Measurements from ENCODE around the gene DRAXIN.

DRAXIN gene

GRCh38 chr1:11704691-11705475 is 13.4 kb downstream of the DRAXIN start:
- TF ChIP-seq GATA2 (IDR thresholded peaks at IDR 0.05; ENCODE audit: low read depth, low read length): no peak
- TF ChIP-seq GATA3 (IDR thresholded peaks at IDR 0.05; ENCODE audit: low read depth, low read length): no peak

- TF ChIP-seq GATA2 (IDR thresholded peaks at IDR 0.05; ENCODE audit: low read depth, low read length) (no peak), GATA3 (IDR thresholded peaks at IDR 0.05; ENCODE audit: low read depth, low read length) (no peak)
Observed at GRCh38 chr1:11705596-11705995, 14.1 kb downstream of the DRAXIN start.

GRCh38 chr1:11706292-11706691 is 14.8 kb downstream of the DRAXIN start:
- TF ChIP-seq GATA2 (IDR thresholded peaks at IDR 0.05; ENCODE audit: low read depth, low read length): no peak
- no peak for TF ChIP-seq GATA3 (IDR thresholded peaks at IDR 0.05; ENCODE audit: low read depth, low read length)

- no peak for TF ChIP-seq GATA3 (IDR thresholded peaks at IDR 0.05; ENCODE audit: low read depth, low read length)
- no peak for TF ChIP-seq GATA2 (IDR thresholded peaks at IDR 0.05; ENCODE audit: low read depth, low read length)
Observed at GRCh38 chr1:11707621-11708276, 16.2 kb downstream of the DRAXIN start.

GRCh38 chr1:11708554-11709350 is 17.2 kb downstream of the DRAXIN start:
- TF ChIP-seq GATA2 (IDR thresholded peaks at IDR 0.05; ENCODE audit: low read depth, low read length): no peak
- TF ChIP-seq GATA3 (IDR thresholded peaks at IDR 0.05; ENCODE audit: low read depth, low read length): no peak

GRCh38 chr1:11711490-11711889 is 20.0 kb downstream of the DRAXIN start:
- no peak for TF ChIP-seq GATA2 (IDR thresholded peaks at IDR 0.05; ENCODE audit: low read depth, low read length)
- TF ChIP-seq GATA3 (IDR thresholded peaks at IDR 0.05; ENCODE audit: low read depth, low read length): no peak

GRCh38 chr1:11712285-11712684 is 20.8 kb downstream of the DRAXIN start:
- TF ChIP-seq GATA3 (IDR thresholded peaks at IDR 0.05; ENCODE audit: low read depth, low read length) (no peak), GATA2 (IDR thresholded peaks at IDR 0.05; ENCODE audit: low read depth, low read length) (no peak)

GRCh38 chr1:11713095-11713494 is 21.6 kb downstream of the DRAXIN start:
- TF ChIP-seq GATA2 (IDR thresholded peaks at IDR 0.05; ENCODE audit: low read depth, low read length) (no peak), GATA3 (IDR thresholded peaks at IDR 0.05; ENCODE audit: low read depth, low read length) (no peak)

GRCh38 chr1:11714831-11715575 is 23.5 kb downstream of the DRAXIN start:
- TF ChIP-seq GATA3 (IDR thresholded peaks at IDR 0.05; ENCODE audit: low read depth, low read length) (no peak), GATA2 (IDR thresholded peaks at IDR 0.05; ENCODE audit: low read depth, low read length) (no peak)

GRCh38 chr1:11719313-11720032 is 28.0 kb downstream of the DRAXIN start:
- TF ChIP-seq GATA2 (IDR thresholded peaks at IDR 0.05; ENCODE audit: low read depth, low read length): no peak
- no peak for TF ChIP-seq GATA3 (IDR thresholded peaks at IDR 0.05; ENCODE audit: low read depth, low read length)

GRCh38 chr1:11720033-11720376 is 28.5 kb downstream of the DRAXIN start:
- no peak for TF ChIP-seq GATA3 (IDR thresholded peaks at IDR 0.05; ENCODE audit: low read depth, low read length)

GRCh38 chr1:11720525-11720924 is 29.0 kb downstream of the DRAXIN start:
- TF ChIP-seq GATA2 (IDR thresholded peaks at IDR 0.05; ENCODE audit: low read depth, low read length) (no peak), GATA3 (IDR thresholded peaks at IDR 0.05; ENCODE audit: low read depth, low read length) (no peak)

- TF ChIP-seq GATA3 (IDR thresholded peaks at IDR 0.05; ENCODE audit: low read depth, low read length) (no peak), GATA2 (IDR thresholded peaks at IDR 0.05; ENCODE audit: low read depth, low read length) (no peak)
Observed at GRCh38 chr1:11721311-11721710, 29.8 kb downstream of the DRAXIN start.

Data from SH-SY5Y (cell line).